SKM-1 (cell line): ENCODE data around the gene NKAPL.
"Not testable (repeated sequence)": the region's sequence is repeated elsewhere in the genome, so short reads cannot be mapped to it uniquely, and the experiment has no call there.

ENCODE experiments used
- DNase-seq: peaks from one replicate; lab custom pipeline; 2025; ENCODE audit not compliant: unreplicated experiment; lab: John Stamatoyannopoulos, UW

The NKAPL gene

GRCh38 chr6:28295326-28295725 is 36.2 kb downstream of the NKAPL start:
- no peak for DNase-seq

DNA sequence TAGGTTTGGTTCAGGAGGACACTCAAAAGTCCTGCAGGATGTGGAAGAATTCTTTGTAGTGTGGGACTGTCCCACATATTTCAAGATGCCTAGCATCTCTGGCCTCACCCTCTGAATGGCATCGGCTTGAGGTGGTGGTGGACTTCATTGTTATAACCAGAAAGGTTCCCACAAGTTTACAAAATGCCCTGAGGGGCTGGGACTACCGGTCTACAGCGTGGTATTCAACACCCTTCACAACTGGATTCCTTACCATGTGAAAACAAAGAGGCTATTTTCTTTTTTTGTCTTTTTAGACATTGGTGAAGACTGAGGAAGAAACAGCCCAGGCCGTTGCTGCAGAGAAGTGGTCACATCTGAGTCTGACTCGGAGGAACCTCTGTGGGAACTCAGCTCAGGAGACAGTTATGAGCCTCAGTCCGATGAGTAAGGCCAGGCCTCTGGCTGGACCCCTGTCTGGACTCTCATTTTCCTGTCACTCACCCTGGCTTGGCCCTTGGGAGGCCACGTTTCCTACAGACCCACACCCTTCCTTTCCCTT is 37.5 kb downstream of the NKAPL start:
- no peak for DNase-seq

GRCh38 chr6:28303570-28303969 is 44.5 kb downstream of the NKAPL start:
- no peak for DNase-seq

GRCh38 chr6:28306363-28306762 is 47.3 kb downstream of the NKAPL start:
- not testable (repeated sequence) for DNase-seq
